HEK293T (cell line): ENCODE measurements around the gene ASTN2.

Experiments
- ARNT ChIP-seq: fragments of 450-650 bp; IDR thresholded peaks from 2 replicates; pipeline ENCODE4 v1.6.1; 2017; ENCODE audit warnings: mild to moderate bottlenecking
- FOXK2 ChIP-seq: fragments of 450-650 bp; IDR thresholded peaks from 2 replicates; pipeline ENCODE4 v1.6.1; 2016; ENCODE audit warnings: mild to moderate bottlenecking
- FOXM1 ChIP-seq: fragments of 450-650 bp; IDR thresholded peaks from 2 replicates; pipeline ENCODE4 v1.6.1; 2017; ENCODE audit warnings: mild to moderate bottlenecking, borderline replicate concordance

DNA sequence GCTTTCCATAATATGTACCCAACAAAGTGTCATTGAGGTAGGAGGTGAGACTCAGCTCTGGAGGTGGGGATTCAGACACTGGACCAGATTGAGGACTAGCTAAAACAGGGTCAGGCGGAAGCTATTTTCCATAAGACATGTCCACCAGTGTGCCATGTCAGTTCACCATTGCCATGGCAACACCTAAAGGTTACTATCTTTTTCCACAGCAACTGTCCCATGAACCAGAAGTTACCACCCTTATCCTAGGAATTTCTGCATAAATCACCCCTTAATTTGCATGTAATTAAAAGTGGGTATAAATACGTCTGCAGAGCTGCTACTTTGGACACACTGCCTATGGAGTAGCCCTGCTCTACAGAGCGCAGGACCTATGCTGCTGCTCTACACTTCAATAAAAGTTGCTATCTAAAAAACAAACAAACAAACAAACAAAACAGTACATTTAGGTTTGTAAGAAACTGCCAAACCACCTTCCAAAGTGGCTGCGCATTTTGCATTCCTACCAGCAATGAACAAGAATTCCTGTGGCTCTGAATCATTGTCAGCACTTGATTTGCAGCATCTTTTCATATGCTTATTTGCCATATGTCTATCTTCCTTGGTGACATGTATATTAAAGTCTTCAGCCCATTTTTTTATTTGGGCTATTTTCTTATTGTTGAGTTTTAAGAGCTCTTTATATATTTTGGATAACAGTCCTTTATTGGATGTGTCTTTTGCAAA, 745.7 kb downstream of the ASTN2 start:
- TF ChIP-seq FOXM1 (no peak), ARNT (no peak), FOXK2 (no peak)
